Breast epithelium (tissue), 3 donors: Measurements from ENCODE around the gene SNCAIP.

Experiments used
- CTCF ChIP-seq, 3 donors: fragments of 450-650 bp; IDR thresholded peaks; one replicate each; pipeline ENCODE4 v1.5.1; 2016 to 2017; ENCODE audit warnings: antibody characterized with exemption in 3 of 3, mild to moderate bottlenecking in 3 of 3, moderate library complexity in 3 of 3
- POLR2A ChIP-seq: fragments of 450-650 bp; IDR thresholded peaks from one replicate; pipeline ENCODE4 v1.6.1; 2016; ENCODE audit warnings: antibody characterized with exemption, mild to moderate bottlenecking, moderate library complexity
- POLR2AphosphoS5 ChIP-seq, 3 donors: sonication (generic); formaldehyde crosslinking; IDR thresholded peaks; one replicate each; pipeline ENCODE4 v1.6.1; 2017; ENCODE audit warnings: antibody characterized with exemption in 3 of 3

- TF ChIP-seq CTCF (IDR thresholded peaks at IDR 0.05) (no peak), POLR2A (no peak), POLR2AphosphoS5 (IDR thresholded peaks at IDR 0.05) (no peak)
Measured at GRCh38 chr5:122498163-122498562, 186.1 kb downstream of the SNCAIP start.
